Neural progenitor cell (in vitro differentiated cells): ENCODE measurements around the gene HRK. TPM values are rescaled to one million over a fixed set of nuclear protein-coding genes. Genes with fewer than 3 reads are reported as not detected.

ENCODE experiments used
- DNase-seq: peaks from one replicate; pipeline ENCODE4 v3.0.0-alpha.2; 2016; ENCODE audit warnings: low spot score
- H2AFZ ChIP-seq: fragments of 200-600 bp; sonication (generic); replicated peaks from 2 replicates; pipeline ENCODE4 v1.6.1; 2016; ENCODE audit warnings: antibody characterized with exemption
- H3F3A ChIP-seq: fragments of 200-600 bp; sonication (generic); 2 replicates; pipeline ENCODE4 v1.6.1; 2016; ENCODE audit warnings: antibody characterized with exemption, low read depth
- H3K27ac ChIP-seq: fragments of 200-600 bp; sonication (generic); 2 replicates; pipeline ENCODE4 v1.5.1; 2016; ENCODE audit warnings: mild to moderate bottlenecking
- H3K27me3 ChIP-seq: fragments of 200-600 bp; sonication (generic); 2 replicates; pipeline ENCODE4 v1.6.1; 2016; ENCODE audit warnings: mild to moderate bottlenecking, moderate library complexity
- H3K36me3 ChIP-seq: fragments of 200-600 bp; sonication (generic); 2 replicates; pipeline ENCODE4 v1.5.1; 2016
- H3K4me1 ChIP-seq: fragments of 200-600 bp; sonication (generic); 2 replicates; pipeline ENCODE4 v1.6.1; 2016; ENCODE audit warnings: mixed run types
- H3K4me2 ChIP-seq: fragments of 200-600 bp; sonication (generic); 2 replicates; pipeline ENCODE4 v1.6.1; 2016
- H3K4me3 ChIP-seq: fragments of 200-600 bp; sonication (generic); 2 replicates; pipeline ENCODE4 v1.5.1; 2016
- H3K79me2 ChIP-seq: fragments of 200-600 bp; sonication (generic); 2 replicates; pipeline ENCODE4 v1.6.1; 2016; ENCODE audit warnings: low read depth
- H3K9ac ChIP-seq: fragments of 200-600 bp; sonication (generic); 2 replicates; pipeline ENCODE4 v1.6.1; 2016
- H3K9me3 ChIP-seq: fragments of 200-600 bp; sonication (generic); 2 replicates; pipeline ENCODE4 v1.5.1; 2016; ENCODE audit warnings: low read depth
- H4K20me1 ChIP-seq: fragments of 200-600 bp; sonication (generic); 2 replicates; pipeline ENCODE4 v1.6.1; 2016; ENCODE audit warnings: low read depth
- H3K27ac Mint-ChIP-seq: 3 replicates; pipeline ENCODE4 v1.8.0; 2021; ENCODE audit warnings: mixed read lengths
- H3K27me3 Mint-ChIP-seq: 2 replicates; pipeline ENCODE4 v1.8.0; 2022; ENCODE audit warnings: low read depth, mild to moderate bottlenecking, inconsistent platforms, moderate library complexity, mixed read lengths; ENCODE audit not compliant: insufficient read depth
- H3K36me3 Mint-ChIP-seq: 3 replicates; pipeline ENCODE4 v1.8.0; 2021; ENCODE audit warnings: mixed read lengths
- H3K4me1 Mint-ChIP-seq: 3 replicates; pipeline ENCODE4 v1.8.0; 2021; ENCODE audit warnings: mixed read lengths
- H3K4me3 Mint-ChIP-seq: 3 replicates; pipeline ENCODE4 v1.8.0; 2021; ENCODE audit warnings: mild to moderate bottlenecking, moderate library complexity, mixed read lengths
- H3K9me3 Mint-ChIP-seq: 3 replicates; pipeline ENCODE4 v1.8.0; 2020; ENCODE audit warnings: mixed read lengths
- CTCF ChIP-seq: fragments of 200-600 bp; sonication (generic); IDR thresholded peaks from 2 replicates; pipeline ENCODE4 v1.5.1; 2017; ENCODE audit warnings: antibody characterized with exemption, mild to moderate bottlenecking
- EZH2 ChIP-seq: fragments of 200-600 bp; sonication (generic); IDR thresholded peaks from 2 replicates; pipeline ENCODE4 v1.6.1; 2017; ENCODE audit warnings: antibody characterized with exemption, mild to moderate bottlenecking, moderate library complexity
- EZH2phosphoT487 ChIP-seq: fragments of 200-600 bp; sonication (generic); IDR thresholded peaks from 2 replicates; pipeline ENCODE4 v1.6.1; 2017; ENCODE audit warnings: antibody characterized with exemption
- total RNA-seq: library from RNA; depleted of rRNA; stranded (reverse); fragments of >200 nt; gene quantifications from 2 replicates; pipeline ENCODE4 v1.2.3, GENCODE V29; 2015; ENCODE audit warnings: low replicate concordance

Gene HRK
- total RNA-seq, 1 donor from 2014 or later: not detected

DNA sequence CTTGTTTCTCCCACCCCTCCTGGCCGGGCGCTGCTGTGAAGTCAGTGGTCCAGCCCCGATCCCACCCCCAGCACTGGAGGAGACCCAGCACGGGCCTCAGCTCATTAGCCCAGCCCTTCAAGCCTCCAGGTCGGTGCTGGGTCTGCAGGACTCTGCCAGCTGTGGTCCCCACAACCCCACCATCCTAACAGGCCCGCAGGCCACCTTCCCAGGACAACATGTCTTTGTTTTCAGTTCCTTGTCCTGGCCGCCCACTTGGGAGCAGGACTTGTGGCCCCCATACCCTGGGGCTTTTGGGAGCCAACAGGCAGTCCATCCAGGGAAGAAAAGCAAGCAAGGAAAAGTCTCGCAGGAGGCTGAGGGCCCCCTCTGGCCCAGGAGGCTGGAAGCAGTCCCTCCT lies 60.0 kb downstream of the HRK start:
- Mint-ChIP-seq H3K4me3 (no peak overlapping the region), H3K27ac (peak overlapping the region; percentile 0), H3K36me3 (peaks cover 9% of the 10 kb centered on the region), H3K4me1 (peaks cover 29% of the 10 kb centered on the region), H3K9me3 (no peaks in the 10 kb centered on the region), H3K27me3 (peaks cover 7% of the 10 kb centered on the region)
- Histone ChIP-seq H3K9me3 (no peaks in the 10 kb centered on the region), H2AFZ (no peak overlapping the region), H3K36me3 (no peaks in the 10 kb centered on the region), H3F3A (peaks cover 36% of the 10 kb centered on the region), H3K4me1 (peaks cover 12% of the 10 kb centered on the region), H3K4me2 (no peak overlapping the region), H4K20me1 (no peaks in the 10 kb centered on the region), H3K9ac (no peak overlapping the region), H3K4me3 (no peak overlapping the region), H3K27ac (no peak overlapping the region), H3K27me3 (no peaks in the 10 kb centered on the region), H3K79me2 (peaks cover 11% of the 10 kb centered on the region)
- no peak for TF ChIP-seq EZH2phosphoT487
- no peak for TF ChIP-seq EZH2
- no peak for DNase-seq

DNA sequence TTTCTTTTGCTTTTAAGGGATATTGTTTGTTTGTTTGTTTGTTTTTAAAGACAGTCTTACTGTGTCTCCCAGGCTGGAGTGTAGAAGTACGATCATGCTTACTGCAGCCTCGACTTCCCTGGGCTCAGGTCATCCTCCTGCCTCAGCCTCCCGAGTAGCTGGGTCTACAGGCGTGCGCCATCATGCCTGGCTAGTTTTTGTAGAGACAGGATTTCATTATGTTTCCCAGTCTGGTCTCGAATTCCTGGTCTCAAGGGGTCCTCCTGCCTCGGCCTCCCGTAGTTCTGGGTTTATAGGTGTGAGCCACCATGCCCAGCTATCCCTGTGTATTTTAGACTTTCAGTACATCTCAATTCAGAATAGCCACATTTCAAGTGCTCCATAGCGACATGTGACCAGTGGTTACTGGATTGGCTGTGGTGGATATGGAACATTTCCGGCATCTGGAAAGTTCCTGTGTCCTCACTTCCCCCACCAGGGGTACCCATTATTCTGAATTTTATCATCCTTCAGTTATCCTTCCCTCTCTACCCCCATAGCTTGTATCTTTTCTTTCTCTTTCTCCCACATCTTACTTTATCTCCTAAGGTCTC lies 61.1 kb downstream of the HRK start:
- H3K4me3 Mint-ChIP-seq: peak overlapping the region; percentile 96
- H3K36me3 Mint-ChIP-seq: peaks cover 9% of the 10 kb centered on the region
- H3K27ac Mint-ChIP-seq: peak overlapping the region; percentile 0
- H3K4me1 ChIP-seq: peaks cover 12% of the 10 kb centered on the region
- H3K9me3 ChIP-seq: no peaks in the 10 kb centered on the region
- H3F3A ChIP-seq: peaks cover 36% of the 10 kb centered on the region
- H4K20me1 ChIP-seq: no peaks in the 10 kb centered on the region
- H3K27me3 ChIP-seq: no peaks in the 10 kb centered on the region
- peaks cover 11% of the 10 kb centered on the region for H3K79me2 ChIP-seq
- peak overlapping the region; percentile 95 for H3K4me3 ChIP-seq
- no peak overlapping the region for H3K27ac ChIP-seq
- peak overlapping the region; percentile 62 for H3K4me2 ChIP-seq
- H3K9ac ChIP-seq: no peak overlapping the region
- H3K9me3 Mint-ChIP-seq: no peaks in the 10 kb centered on the region
- no peak for TF ChIP-seq EZH2phosphoT487
- no peak for TF ChIP-seq EZH2
- TF ChIP-seq CTCF: no peak
- no peaks in the 10 kb centered on the region for H3K36me3 ChIP-seq
- H2AFZ ChIP-seq: no peak overlapping the region
- peaks cover 7% of the 10 kb centered on the region for H3K27me3 Mint-ChIP-seq
- peaks cover 29% of the 10 kb centered on the region for H3K4me1 Mint-ChIP-seq
- no peak for DNase-seq

- Histone ChIP-seq H3F3A (peaks cover 36% of the 10 kb centered on the region), H3K4me3 (peak overlapping the region; percentile 95), H4K20me1 (no peaks in the 10 kb centered on the region), H3K4me2 (peak overlapping the region; percentile 86), H3K27me3 (no peaks in the 10 kb centered on the region), H3K36me3 (no peaks in the 10 kb centered on the region), H3K4me1 (peaks cover 12% of the 10 kb centered on the region), H2AFZ (peak overlapping the region; percentile 95), H3K27ac (peak overlapping the region; percentile 99), H3K9me3 (no peaks in the 10 kb centered on the region), H3K9ac (peak overlapping the region; percentile 98), H3K79me2 (peaks cover 11% of the 10 kb centered on the region)
- DNase-seq: peak; percentile 97
- Mint-ChIP-seq H3K9me3 (no peaks in the 10 kb centered on the region), H3K4me3 (peak overlapping the region; percentile 96), H3K27ac (peak overlapping the region; percentile 99), H3K36me3 (peaks cover 5% of the 10 kb centered on the region), H3K4me1 (peaks cover 29% of the 10 kb centered on the region), H3K27me3 (peaks cover 7% of the 10 kb centered on the region)
- TF ChIP-seq EZH2phosphoT487 (no peak), CTCF (no peak)
These were observed 62.1 kb downstream of the HRK start for GRCh38 chr12:116818948-116819832.
